Stimulated activated CD4-positive, alpha-beta T cell treated with anti-CD3 and anti-CD28 coated beads, Interleukin-4, amount 100 ng/mL, for 4 hours (primary cell): ENCODE measurements around the gene LRP6.
A peak's percentile ranks its signal among the peaks of the same experiment; 100 is the strongest.

Source experiments
- DNase-seq, 2 experiments: peaks; one replicate each; pipeline ENCODE4 v3.0.0-alpha.2; 2020

The LRP6 gene

GRCh38 chr12:12110923-12111555 is 155.8 kb downstream of the LRP6 start:
- peak; percentile 8 to 35 for DNase-seq

- DNase-seq: no peak
These were observed 158.3 kb downstream of the LRP6 start for GRCh38 chr12:12108441-12109058.

- DNase-seq: no peak
These were observed 159.2 kb downstream of the LRP6 start for GRCh38 chr12:12107678-12108077.

- no peak for DNase-seq
These were observed 167.7 kb downstream of the LRP6 start for GRCh38 chr12:12099102-12099501.

- no peak for DNase-seq
These were observed 168.2 kb downstream of the LRP6 start for GRCh38 chr12:12098691-12099015.

GRCh38 chr12:12097891-12098690 is 168.8 kb downstream of the LRP6 start:
- DNase-seq: no peak

GRCh38 chr12:12095021-12095420 is 171.8 kb downstream of the LRP6 start:
- no peak for DNase-seq

- no peak for DNase-seq
These were observed 172.4 kb downstream of the LRP6 start for GRCh38 chr12:12094481-12094880.

- DNase-seq: no peak
These were observed 174.7 kb downstream of the LRP6 start for GRCh38 chr12:12091977-12092663.

GRCh38 chr12:12091071-12091470 is 175.8 kb downstream of the LRP6 start:
- DNase-seq: no peak

GRCh38 chr12:12088761-12089160 is 178.1 kb downstream of the LRP6 start:
- no peak for DNase-seq

- no peak for DNase-seq
These were observed 178.7 kb downstream of the LRP6 start for GRCh38 chr12:12088147-12088546.

- DNase-seq: no peak
These were observed 179.2 kb downstream of the LRP6 start for GRCh38 chr12:12087693-12088034.

- DNase-seq: no peak
These were observed 179.7 kb downstream of the LRP6 start for GRCh38 chr12:12086973-12087692.

- no peak for DNase-seq
These were observed 180.5 kb downstream of the LRP6 start for GRCh38 chr12:12086362-12086761.

- no peak for DNase-seq
These were observed 183.2 kb downstream of the LRP6 start for GRCh38 chr12:12083688-12084087.

- DNase-seq: no peak
These were observed 184.9 kb downstream of the LRP6 start for GRCh38 chr12:12081836-12082497.

- no peak for DNase-seq
These were observed 187.6 kb downstream of the LRP6 start for GRCh38 chr12:12079291-12079690.

- peak; percentile 30 to 54 for DNase-seq
These were observed 194.6 kb downstream of the LRP6 start for GRCh38 chr12:12072064-12072760.

GRCh38 chr12:12070674-12071656 is 195.9 kb downstream of the LRP6 start, which contains the start of gene BCL2L14:
Gene BCL2L14 (plus strand): TSS chr12:12070939. CDS start chr12:12079306, 8,367 bp downstream.
- DNase-seq: peak; percentile 9 to 13
